Epithelial cell of prostate (primary cell): Measurements from ENCODE around the gene TEX13C.
"Not testable (repeated sequence)": the region's sequence is repeated elsewhere in the genome, so short reads cannot be mapped to it uniquely, and the experiment has no call there.

Experiments
- DNase-seq: peaks from one replicate; pipeline ENCODE4 v3.0.0-alpha.2; 2011; ENCODE audit warnings: low read depth, low spot score
- H3K27ac ChIP-seq: fragments of 450-650 bp; 2 replicates; pipeline ENCODE4 v1.5.1; 2017; ENCODE audit warnings: mild to moderate bottlenecking

TEX13C gene

DNA sequence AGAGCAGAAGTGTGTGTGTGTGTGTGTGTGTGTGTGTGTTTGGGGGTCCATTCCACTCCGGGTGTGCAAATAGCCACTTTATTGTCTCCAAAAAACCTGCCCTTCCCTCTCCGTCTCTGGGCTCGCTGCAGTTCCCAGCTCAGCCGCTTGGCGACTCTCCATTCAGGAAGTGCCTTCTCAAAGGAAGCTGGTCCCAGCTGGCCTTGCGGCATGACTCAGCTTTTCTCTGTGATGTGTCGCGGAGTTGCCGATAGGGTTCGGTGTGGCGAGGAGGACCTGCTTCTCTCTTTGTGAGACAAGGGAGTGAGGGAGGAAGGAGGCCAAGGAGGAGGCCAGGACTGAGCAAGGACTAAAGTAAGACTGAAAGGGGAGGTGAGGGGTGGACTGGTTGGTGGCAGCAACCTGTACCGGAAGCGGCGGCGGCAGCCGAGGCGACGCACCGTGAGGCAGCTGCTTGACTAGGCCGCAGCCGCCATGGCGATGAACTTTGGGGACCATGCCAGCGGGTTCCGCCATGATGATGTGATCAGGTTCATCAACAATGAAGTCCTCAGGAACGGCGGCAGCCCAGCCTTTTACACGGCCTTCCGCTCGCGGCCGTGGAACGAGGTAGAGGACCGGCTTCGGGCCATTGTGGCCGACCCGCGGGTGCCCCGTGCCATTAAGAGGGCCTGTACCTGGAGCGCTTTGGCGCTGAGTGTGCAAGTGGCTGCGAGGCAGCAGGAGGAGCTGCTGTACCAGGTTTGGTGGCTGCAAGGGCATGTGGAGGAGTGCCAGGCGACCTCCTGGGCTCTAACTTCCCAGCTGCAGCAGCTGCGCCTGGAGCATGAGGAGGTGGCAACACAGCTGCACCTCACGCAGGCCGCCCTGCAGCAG is at the start of gene TEX13C:
TEX13C (plus strand) TSS at position 226 of the 876 bp plus-strand sequence; CDS start at position 475, 249 bp downstream.
- no peak within 1 kb of the TSS for H3K27ac ChIP-seq
- DNase-seq, result no peak

DNA sequence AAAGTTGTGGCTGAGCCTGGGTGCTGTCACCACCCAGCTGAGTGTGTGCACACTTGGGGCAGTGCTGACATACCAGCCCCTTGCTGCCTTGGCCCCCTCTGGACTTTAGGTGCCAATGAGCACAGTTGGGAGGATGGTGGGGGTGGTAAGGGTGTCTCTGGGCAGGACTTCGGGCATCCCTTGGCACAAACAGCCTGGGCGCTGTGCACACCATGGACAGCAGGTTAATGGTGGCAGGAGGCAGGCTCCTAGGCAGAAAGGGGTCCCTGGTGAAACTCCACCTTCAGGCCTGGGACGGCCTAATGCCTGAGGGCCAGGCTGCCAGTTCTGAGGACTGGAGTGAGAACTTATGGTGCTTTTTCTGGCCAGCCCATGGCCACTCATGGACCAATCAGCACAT is 32.4 kb upstream of the TEX13C start:
- no peak overlapping the region for H3K27ac ChIP-seq
- DNase-seq, result no peak

DNA sequence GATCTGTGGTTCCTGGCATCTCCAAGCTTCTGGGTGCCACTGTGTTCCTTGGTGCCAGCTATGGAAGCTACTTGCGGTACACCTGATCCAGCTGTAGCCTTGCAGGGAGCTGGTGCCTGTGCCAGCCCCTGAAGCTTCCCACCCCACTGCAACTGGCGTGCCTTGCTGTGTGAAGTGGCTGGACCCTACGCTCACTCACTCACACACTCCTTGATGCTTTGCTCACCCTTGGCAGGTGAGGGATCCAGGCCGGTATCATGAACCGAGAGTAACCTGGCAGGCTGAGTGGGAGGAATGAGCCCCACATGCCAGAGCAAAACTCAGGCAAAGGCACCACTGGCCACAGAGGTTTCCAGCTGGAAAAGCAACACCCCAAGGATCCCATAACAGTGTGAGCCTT is 31.3 kb upstream of the TEX13C start:
- no peak overlapping the region for H3K27ac ChIP-seq
- no peak for DNase-seq

DNA sequence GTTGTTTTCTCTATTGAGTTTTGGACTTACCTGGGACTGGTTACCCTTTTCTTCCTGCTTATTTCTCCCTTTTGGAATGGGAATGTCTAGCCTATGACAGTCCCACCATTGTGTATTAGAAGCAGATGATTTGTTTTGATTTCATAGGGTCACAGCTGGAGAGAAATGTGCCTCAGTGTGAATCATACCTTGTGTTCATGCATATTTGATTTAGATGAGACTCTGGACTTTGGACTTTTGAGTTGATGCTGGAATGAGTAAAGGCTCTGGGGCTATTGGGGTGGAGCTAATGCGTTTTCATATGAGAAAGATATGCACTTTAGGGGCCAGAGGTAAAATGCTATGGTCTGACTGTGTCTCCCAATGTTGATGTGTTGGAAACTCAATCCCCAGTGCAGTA is 30.5 kb upstream of the TEX13C start:
- DNase-seq, result no peak
- no peak overlapping the region for H3K27ac ChIP-seq

DNA sequence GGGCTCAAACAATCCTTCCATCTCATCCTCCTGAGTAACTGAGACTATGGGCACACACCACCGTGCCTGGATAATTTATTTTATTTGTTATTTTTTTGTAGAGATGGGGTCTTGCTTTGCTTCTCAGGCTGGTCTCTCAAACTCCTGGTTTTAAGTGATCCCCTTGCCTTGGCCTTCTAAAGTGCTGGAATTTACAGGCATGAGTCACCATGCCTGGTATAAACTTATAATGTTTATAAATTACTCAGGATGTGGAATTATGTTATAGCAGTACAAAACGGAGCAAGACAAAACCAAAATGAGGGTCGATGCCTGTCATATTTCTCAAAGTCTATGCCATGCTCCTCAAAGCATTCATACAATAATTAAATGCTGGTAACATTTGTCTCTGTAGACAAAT is 29.8 kb upstream of the TEX13C start:
- H3K27ac ChIP-seq, result no peak overlapping the region
- DNase-seq, result no peak

DNA sequence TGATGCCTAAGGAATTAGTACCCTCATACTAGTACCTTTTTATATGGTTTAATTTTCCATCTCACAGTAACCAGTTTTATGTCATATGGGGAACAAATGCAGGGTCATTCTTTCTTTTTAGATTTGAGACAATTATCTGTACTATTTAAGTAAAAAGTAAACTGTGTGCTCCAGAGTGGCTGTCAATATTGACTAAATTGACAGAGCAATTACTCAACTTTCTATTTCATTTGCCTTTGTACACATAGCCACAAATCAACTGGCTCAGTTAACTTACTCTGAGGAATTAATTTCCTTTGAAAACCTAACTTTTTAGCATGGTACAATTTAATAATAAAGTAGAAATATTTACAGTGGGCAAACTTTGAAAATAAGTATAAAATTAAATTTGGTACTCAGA is 28.5 kb upstream of the TEX13C start:
- DNase-seq, result no peak
- H3K27ac ChIP-seq, result no peak overlapping the region

DNA sequence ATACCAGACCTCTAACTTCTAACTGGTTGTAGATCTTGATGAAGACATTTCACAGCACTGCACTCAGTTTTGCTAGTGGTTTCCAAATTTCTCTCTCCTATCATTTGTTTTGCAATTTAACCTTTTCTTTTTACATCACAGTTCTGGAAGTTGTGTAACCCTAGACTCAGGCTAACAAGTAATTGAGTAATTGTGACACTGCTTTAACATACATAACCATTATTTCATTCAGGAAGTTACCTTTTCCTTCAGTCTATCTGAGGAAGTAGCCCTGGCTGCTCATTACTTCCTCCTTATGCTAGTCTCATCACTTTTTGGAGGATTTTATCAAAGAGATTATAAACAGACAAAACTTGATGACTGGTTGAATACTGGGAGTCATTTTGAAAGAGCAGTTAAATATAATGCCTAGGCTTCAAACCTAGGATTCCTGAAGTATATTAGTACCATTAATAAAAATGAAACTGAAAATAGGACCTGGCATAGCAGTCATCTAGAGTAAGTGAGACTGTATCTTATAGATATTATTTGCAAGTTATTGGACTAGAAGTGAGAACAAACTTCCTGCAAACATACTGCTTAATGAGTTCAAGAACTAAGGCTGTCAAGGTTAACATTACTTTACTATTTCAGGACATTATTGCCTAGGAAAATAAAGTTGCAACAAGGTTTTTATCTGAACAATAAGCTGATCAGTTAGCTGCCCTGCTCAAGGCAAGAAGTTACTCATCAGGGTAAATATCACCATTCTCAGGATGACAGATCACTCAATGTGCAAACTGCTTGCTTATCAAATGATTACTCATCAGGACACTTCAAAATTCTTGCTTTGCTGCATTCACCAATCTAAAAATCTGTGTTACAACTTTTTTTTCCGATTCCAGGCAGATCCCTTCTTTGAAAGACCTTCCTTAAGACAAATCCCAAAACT is 25.6 kb upstream of the TEX13C start:
- H3K27ac ChIP-seq, result no peak overlapping the region
- peak; percentile 3 for DNase-seq

DNA sequence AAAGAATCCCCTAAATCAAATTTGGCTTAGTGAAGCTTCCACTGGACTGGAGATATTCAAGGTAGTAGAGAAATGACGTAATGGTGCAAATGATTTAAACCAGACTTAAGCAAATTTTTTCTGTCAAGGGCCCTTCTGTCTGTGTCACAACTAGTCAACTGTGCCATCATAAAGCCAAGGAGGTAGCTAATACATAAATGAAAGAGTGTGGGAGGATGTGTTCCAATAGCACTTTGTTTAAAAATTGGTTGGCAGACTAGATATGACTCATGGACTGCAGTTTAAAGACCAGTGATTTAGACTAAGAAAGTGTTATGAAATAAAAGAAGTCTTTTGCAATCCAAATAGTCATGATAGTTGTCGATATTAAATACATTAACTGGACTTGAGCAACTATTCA is 24.3 kb upstream of the TEX13C start:
- no peak for DNase-seq
- H3K27ac ChIP-seq, result no peak overlapping the region

DNA sequence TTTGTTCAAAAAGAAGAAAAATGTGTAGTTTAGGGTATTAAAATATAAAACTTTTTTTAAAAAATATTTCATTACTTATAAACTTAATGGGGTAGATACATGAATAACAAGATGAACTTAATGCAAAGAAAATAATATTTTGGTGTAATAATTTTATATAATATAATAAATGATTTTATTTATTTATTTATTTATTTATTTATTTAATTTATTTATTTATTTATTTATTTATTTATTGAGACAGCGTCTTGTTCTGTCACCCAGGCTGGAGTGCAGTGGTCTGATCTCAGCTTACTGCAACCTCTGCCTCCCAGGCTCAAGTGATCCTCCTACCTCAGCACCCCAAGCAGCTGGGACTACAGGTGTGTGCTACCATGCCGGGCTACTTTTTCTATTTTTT is 20.8 kb upstream of the TEX13C start:
- H3K27ac ChIP-seq, result no peak overlapping the region

DNA sequence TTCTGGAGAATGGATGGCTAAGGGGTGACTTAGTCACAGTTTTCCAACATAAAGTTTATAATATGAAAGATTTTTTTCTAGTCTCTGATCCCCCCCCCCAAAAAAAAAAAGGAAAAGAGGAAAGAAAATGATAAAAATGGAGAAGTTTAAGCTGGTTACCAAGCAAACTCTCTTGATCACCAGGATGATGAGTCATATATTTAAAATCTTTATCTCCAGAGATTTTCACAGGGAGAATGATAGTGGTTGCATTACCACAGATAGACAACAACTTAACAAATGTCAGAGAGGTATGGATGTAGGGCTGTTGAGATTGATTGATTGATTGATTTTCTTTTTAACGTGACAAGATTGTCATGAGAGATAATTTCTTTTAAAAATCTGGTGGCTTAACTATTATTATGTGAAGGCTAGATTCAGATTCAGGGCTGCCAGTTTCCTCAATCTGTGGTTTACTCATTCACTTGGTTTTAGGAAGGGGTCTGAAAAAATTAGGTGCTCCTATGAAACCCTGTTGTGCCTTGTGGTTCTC is 13.3 kb upstream of the TEX13C start:
- no peak for DNase-seq
- H3K27ac ChIP-seq, result no peak overlapping the region

More for the DNA sequence above, 20.8 kb upstream of the TEX13C start:
- no peak for DNase-seq

DNA sequence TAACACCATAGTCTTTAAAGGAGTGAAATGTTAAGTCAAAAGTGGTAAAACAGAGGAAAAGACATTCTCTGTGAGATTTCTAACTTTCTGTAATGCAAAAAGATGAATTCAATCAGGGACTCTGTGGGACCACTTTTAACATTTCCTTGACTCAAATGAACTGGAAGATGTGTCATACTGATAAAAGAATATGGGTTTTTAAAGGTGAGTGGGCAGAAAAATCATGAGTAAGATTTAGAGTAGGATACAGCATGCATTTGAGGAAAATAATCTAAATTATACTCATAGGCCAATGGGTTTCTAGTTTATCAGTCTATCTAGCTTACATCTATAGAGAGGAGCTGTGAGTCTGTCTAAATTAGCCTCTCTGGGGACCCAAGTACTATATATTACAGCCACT is 11.0 kb upstream of the TEX13C start:
- no peak overlapping the region for H3K27ac ChIP-seq
- no peak for DNase-seq

DNA sequence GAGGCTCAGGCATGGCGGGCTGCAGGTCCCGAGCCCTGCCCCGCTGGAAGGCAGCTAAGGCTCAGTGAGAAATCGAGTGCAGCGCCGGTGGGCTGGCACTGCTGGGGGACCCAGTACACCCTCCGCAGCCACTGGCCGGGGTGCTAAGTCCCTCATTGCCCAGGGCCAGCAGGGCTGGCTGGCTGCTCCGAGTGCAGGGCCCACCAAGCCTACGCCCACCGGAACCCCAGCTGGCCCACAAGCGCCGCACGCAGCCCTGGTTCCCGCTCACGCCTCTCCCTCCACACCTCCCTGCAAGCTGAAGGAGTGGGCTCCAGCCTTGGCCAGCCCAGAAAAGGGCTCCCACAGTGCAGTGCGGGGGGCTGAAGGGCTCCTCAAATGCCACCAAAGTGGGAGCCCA is 505 bp upstream of the TEX13C start:
- not testable (repeated sequence) for H3K27ac ChIP-seq, DNase-seq

DNA sequence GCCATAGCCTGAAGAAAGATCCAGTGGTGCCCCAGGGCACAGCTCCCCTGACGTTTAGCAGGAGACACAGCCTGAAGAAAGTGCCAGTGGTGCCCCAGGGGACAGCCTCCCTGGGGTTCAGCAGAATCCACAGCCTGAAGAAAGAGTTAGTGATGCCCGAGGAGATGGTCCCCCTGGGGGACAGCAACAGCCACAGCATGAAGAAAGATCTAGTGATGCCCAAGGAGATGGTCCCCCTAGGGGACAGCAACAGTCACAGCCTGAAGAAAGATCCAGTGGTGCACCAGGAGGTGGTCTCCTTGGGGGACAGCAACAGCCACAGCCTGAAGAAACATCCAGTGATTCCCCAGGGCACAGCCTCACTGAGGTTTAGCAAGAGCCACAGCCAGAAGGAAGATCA is 2.8 kb downstream of the TEX13C start:
- no peak for DNase-seq
- no peak overlapping the region for H3K27ac ChIP-seq

DNA sequence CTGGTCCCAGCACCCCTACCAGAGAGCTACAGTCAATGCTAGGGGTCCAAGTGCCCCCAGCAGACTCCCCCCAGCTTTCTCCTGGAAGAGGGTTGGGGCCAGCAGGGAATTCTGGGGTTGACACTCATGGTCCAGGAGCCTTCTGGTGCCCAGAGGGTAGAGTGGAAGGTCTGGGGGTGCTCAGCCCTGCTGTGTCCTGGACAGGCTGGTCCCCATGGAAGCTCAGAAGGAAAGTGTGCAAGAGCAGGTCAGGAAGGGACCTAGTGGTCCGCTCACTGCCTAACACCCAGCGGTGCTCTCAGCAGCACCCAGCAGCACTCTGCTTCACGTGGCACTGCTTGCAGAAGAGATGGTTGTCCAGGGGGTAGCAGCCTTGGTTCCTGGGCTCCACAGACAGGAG is 6.9 kb downstream of the TEX13C start:
- DNase-seq, result no peak
- no peak overlapping the region for H3K27ac ChIP-seq

DNA sequence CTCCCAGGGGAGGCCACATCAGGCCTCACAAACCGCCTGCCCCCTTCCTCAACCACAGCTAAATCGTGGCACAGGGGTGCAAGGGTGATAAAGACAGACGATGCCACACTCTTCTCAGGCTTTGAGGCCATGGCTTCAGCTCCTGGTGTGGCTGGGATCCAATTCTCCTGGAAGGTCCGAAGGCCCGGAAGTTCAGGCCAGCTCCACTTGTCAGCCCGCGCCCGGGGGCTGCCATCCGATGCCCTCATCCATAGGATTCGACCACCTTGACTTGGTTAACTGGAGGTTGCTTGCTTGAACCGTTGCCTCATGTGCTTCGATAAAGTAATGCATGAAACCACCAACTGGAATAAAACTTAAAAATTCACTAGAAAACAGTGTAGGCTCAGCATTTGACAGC is 8.2 kb downstream of the TEX13C start:
- DNase-seq, result no peak
- H3K27ac ChIP-seq, result no peak overlapping the region

DNA sequence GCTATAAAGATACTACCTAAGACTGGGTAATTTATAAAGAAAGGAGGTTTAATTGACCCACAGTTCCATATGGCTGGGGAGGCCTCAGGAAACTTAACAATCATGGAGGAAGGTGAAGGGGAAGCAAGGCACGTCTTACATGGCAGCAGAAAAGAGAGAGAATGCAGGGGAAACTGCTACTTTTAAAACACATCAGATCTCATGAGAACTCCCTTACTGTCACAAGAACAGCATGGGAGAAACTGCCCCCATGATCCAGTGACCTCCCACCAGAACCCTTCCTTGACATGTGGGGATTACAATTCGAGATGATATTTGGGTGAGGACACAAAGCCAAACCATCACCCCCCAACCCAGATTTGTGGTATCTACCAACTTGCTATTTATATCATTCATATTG is 13.9 kb downstream of the TEX13C start:
- H3K27ac ChIP-seq, result no peak overlapping the region
- DNase-seq, result no peak

DNA sequence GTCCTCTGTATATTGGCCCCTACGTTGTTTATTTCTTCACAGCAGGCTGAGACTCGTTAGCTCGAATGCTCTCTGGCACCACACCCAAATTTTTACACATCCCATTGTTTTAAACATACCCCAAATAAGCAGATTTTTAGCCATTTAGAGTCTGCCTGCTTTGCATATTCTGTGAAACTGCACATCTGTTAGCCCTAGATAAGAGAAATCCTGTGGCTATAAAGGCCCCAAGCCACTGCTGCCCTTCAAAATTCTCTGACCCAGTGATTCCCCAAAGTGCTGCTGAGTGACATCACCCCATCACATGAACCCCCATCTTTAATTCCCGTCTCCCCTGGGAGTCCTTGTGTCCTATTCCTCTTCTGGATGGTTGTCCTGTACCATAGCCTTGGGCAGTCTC is 20.8 kb downstream of the TEX13C start:
- no peak for DNase-seq
- H3K27ac ChIP-seq, result no peak overlapping the region

DNA sequence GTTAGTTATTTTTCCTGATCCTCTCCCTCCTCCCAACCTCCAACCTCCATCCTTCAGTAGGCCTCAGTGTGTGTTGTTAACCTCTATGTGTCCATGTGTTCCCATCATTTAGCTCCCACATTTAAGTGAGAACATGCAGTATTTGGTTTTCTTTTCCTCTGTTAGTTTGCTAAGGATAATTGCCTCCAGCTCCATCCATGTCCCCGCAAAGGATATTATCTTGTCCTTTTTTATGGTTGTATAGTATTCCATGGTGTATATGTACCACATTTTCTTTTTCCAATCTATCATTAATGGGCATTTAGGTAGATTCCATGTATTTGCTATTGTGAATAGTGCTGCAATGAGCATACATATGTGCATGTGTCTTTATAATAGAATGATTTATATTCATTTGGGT is 54.5 kb downstream of the TEX13C start:
- H3K27ac ChIP-seq, result no peak overlapping the region

More for the DNA sequence above, 54.5 kb downstream of the TEX13C start:
- no peak for DNase-seq
